Measurements from ENCODE around the gene PJA2. TPM values are rescaled to one million over a fixed set of nuclear protein-coding genes. Genes with fewer than 3 reads are reported as not detected.
"Not testable (repeated sequence)": the region's sequence is repeated elsewhere in the genome, so short reads cannot be mapped to it uniquely, and the experiment has no call there.

The PJA2 gene, protein sequence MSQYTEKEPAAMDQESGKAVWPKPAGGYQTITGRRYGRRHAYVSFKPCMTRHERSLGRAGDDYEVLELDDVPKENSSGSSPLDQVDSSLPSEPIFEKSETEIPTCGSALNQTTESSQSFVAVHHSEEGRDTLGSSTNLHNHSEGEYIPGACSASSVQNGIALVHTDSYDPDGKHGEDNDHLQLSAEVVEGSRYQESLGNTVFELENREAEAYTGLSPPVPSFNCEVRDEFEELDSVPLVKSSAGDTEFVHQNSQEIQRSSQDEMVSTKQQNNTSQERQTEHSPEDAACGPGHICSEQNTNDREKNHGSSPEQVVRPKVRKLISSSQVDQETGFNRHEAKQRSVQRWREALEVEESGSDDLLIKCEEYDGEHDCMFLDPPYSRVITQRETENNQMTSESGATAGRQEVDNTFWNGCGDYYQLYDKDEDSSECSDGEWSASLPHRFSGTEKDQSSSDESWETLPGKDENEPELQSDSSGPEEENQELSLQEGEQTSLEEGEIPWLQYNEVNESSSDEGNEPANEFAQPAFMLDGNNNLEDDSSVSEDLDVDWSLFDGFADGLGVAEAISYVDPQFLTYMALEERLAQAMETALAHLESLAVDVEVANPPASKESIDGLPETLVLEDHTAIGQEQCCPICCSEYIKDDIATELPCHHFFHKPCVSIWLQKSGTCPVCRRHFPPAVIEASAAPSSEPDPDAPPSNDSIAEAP
- 125 TPM for total RNA-seq

- peak; percentile 100 for DNase-seq
These were observed at the start of gene PJA2 for GRCh38 chr5:109409844-109410388. TSS of gene PJA2 (minus strand) at chr5:109409974. CDS start at chr5:109383433, 26,541 bp downstream.

- peak; percentile 71 for DNase-seq
These were observed 45.9 kb upstream of the PJA2 start for GRCh38 chr5:109455598-109456096.

- peak; percentile 49 for DNase-seq
These were observed 45.1 kb upstream of the PJA2 start for GRCh38 chr5:109454731-109455505.

GRCh38 chr5:109453251-109453650 is 43.5 kb upstream of the PJA2 start:
- no peak for DNase-seq

- no peak for DNase-seq
These were observed 42.9 kb upstream of the PJA2 start for GRCh38 chr5:109452661-109453060.

DNA sequence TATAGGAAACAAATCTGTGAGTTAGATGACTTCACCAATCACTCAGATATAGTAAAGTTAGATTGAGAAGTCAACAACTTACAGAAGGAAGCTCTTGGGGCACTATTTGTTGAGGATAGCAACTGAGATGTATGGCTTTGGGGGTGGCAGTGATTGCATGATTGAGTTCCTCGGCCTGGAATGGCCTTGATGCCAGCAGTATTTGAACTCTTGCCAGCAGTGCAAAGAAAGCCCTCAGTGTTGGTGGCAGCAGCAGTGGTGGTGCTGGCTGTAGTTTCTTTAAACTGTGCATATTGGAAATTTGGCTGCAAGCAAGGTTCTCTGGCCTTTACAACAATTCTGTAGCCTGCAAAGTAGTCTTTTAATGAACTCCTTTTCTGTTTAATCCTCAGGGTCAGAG is 41.4 kb upstream of the PJA2 start:
- DNase-seq, result no peak

DNA sequence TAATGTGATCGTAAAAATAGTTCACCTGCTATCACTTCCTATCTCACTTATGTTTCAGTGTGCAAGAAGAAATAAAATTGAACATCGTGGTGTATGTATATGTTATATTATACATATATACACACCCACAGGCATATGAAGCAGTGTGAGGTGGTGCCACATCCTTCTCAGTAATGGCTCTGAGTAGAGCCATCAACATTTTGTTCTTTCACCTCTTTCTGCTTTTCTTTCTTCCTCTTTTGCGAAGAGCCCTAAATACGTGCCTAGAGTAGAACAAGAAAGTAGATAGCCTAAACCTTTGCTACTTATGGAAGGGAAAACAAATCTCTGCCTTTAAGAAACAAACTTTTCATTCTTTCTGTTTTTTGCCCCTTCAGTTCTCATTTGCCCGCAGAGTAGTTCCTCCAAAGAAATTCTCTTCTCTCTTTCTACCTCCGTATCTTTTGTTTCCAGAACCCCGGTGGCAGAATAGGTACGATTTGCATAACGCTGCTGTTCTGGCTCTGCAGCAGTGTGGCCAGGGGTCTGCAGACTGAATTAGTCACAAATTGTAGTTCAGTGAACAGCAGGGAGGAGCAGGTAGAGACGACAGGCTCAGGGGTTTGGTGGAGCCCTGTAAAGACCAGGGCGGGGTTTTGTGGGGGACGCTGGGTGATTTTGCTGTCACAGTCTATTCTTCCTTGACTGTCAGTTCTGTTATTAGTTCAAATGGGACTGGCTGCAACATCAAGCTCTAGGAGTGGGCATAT is 40.5 kb upstream of the PJA2 start:
- no peak for DNase-seq

GRCh38 chr5:109448838-109449237 is 39.1 kb upstream of the PJA2 start:
- DNase-seq, result no peak

GRCh38 chr5:109439590-109439989 is 29.8 kb upstream of the PJA2 start:
- DNase-seq, result no peak

DNA sequence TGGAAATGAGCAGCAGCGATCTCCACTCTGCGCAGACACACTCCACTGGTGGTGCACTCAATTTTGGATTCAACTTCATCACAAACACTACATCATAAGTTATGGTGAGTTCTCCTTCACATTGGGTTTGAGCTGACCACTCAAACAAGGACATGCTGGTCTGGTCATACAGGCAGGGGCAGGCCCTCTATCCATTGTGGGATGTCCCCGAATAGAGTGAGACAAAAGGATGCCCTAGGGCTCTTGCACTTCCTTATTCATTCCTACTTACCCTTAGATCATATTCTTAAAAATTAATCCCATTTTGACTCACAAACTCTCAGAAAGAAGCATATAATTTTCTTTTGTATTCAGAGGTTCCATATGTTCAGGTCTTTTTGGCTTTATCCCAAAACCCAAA is 16.3 kb upstream of the PJA2 start:
- no peak for DNase-seq

GRCh38 chr5:109425521-109425920 is 15.7 kb upstream of the PJA2 start:
- not testable (repeated sequence) for DNase-seq

- no peak for DNase-seq
These were observed 12.2 kb upstream of the PJA2 start for GRCh38 chr5:109421956-109422355.

GRCh38 chr5:109418712-109419352 is 9.1 kb upstream of the PJA2 start:
- DNase-seq, result no peak

DNA sequence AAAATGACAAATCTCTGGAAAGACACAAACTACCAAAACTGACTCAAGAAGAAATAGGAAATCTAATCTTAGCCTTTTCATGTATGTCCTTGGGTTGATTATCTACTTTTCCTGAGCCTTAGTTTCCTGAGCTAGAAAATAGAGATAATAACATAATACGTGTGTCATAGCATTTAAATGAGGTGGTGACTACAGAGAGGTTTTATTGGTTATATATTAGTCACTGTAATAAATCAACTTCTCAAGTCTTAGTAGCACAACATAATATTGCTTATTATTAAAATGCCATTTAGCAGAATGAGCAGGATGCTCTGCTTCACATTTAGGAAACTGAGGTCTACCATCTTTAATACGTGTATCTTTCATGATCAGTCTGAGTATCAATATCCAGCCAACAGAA is 7.1 kb upstream of the PJA2 start:
- DNase-seq, result no peak

GRCh38 chr5:109413921-109414461 is 4.2 kb upstream of the PJA2 start:
- not testable (repeated sequence) for DNase-seq

DNA sequence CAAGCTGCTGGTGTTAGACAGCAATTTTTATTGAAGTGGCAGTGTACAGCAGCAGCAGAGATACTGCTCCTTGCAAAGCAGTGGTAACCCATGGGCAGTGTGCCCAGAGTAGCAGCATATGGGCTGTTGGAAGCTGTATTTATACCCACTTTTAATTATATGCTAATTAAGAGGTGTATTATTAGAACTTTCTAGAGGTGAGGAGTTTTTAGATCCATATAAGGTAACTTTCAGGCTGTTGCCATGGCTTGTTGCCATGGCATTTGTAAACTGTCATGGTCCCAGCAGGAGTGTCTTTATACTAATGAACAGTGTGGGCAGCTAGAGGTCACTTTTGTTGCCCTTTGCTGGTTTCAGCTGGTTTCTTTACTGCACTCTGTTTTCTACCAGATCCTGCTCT is 3.7 kb upstream of the PJA2 start:
- DNase-seq, result no peak

- no peak for DNase-seq
These were observed 3.2 kb upstream of the PJA2 start for GRCh38 chr5:109412981-109413402.

DNA sequence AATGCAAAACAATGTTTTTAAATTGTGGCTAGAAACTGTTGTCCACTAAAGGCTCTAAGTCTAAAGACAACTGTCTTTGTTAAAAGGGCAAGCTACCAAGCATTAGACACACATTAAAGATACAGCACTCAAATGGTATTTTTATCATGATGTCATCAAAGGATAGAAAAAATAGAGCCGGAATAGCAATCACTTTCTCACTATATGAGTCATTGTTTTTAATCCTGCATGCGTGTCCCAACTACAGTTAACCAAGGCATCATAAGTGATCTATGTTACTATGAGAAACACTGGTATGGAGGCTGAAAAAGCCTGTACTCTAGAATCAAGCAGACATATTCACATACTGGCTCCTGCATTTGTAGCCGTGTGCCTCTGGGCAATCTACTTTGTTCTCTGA is 1.9 kb upstream of the PJA2 start:
- DNase-seq, result peak; percentile 23

DNA sequence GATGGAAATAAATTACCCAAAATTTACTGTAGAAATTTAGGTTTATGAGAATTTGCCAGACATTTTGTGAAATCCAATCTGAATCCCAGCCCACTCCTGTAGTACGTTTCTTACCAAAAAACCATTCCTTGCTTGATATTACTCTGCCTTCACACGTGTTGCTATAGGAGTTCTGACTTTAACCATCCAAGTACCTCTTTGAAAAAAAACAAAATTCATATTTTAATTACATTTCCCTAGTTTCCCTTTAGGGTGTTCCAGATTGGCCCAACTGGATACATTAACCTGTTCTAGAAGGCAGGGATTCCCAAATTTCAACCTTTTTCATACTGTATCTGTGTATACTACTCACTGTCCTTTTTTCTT is 1.4 kb upstream of the PJA2 start:
- DNase-seq, result no peak

DNA sequence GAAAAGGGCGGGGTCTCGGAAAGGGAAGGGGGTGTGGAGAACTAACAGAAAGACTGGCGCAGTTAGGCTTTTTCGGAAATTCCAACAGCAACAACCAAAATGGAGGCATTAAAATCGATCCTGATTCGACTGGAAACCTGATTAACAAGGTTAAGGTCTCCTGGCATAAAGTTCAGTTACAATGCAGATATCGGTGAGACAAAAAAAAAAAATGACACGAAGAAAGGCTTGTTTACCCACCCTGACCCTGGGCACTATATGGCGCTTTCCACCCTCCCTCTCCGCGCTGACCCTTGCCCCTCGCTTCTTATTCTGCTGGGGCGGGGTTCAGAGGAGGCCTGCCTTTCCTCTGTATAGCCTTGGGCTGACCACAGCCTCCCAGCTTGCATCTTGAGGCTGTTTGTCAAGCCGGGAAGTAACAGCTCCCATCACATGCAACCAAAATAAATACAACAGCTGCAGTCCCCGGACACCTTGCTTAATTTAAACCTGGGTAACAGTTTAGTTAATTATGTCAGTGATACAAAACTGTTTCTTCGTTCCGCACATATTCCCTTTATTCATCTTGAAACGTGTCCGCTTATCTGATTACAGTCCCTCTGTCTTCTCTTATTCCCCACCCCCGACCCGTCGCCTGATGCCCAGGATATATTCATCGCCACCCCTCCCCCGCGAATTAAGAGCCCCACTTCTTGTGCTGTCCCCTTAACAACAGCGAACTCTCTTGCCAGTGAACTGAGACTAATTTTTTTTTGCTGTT is 795 bp upstream of the PJA2 start:
- DNase-seq, result peak; percentile 71
